Vagina (tissue), 2 donors: ENCODE results near the gene PHF11. TPM values are rescaled to one million over a fixed set of nuclear protein-coding genes. Genes with fewer than 3 reads are reported as not detected.

Experiments used
- DNase-seq, 2 donors: peaks; one replicate each; pipeline ENCODE4 v3.0.0-alpha.2; 2017; ENCODE audit errors: extremely low spot score in 2 of 2
- H3K27ac ChIP-seq: fragments of 200-600 bp; sonication (generic); one replicate; pipeline ENCODE4 v1.5.1; 2019
- H3K27me3 ChIP-seq: fragments of 200-600 bp; sonication (generic); one replicate; pipeline ENCODE4 v1.5.1; 2019
- H3K36me3 ChIP-seq, 2 donors: fragments of 200-600 bp; sonication (generic); one replicate each; pipeline ENCODE4 v1.5.1; 2017 to 2019
- H3K4me1 ChIP-seq: fragments of 200-600 bp; sonication (generic); one replicate; pipeline ENCODE4 v1.5.1; 2019
- H3K4me3 ChIP-seq, 2 donors: fragments of 200-600 bp; sonication (generic); 1 replicate in 1 of 2; 2 replicates in 1 of 2; pipeline ENCODE4 v1.5.1; 2016 to 2019
- H3K9me3 ChIP-seq: fragments of 200-600 bp; sonication (generic); one replicate; pipeline ENCODE4 v1.5.1; 2019
- CTCF ChIP-seq, 3 experiments: fragments of 450-650 bp in 2 of 3; fragments of 200-600 bp in 1 of 3; sonication (generic) in 1 of 3; IDR thresholded peaks; one replicate each; pipeline ENCODE4 v1.5.1; 2017 to 2019; ENCODE audit warnings: antibody characterized with exemption in 3 of 3, mild to moderate bottlenecking in 2 of 3, moderate library complexity in 2 of 3
- POLR2A ChIP-seq, 2 donors: fragments of 450-650 bp; IDR thresholded peaks; one replicate each; pipeline ENCODE4 v1.6.1; 2017; ENCODE audit warnings: antibody characterized with exemption in 2 of 2, mild to moderate bottlenecking in 2 of 2, moderate library complexity in 2 of 2
- POLR2AphosphoS5 ChIP-seq, 2 donors: sonication (generic); formaldehyde crosslinking; IDR thresholded peaks; one replicate each; pipeline ENCODE4 v1.9.0; 2017; ENCODE audit warnings: antibody characterized with exemption in 2 of 2, mild to moderate bottlenecking in 2 of 2, low read depth in 1 of 2; ENCODE audit not compliant: insufficient read depth in 1 of 2
- intact Hi-C: fragments of 100-400 bp; cut with DNase I; formaldehyde crosslinking; loops from one replicate; pipeline ENCODE4 v1.15.1; 2023
- total RNA-seq: library from RNA; depleted of rRNA; stranded (reverse); fragments of >200 nt; gene quantifications from one replicate; pipeline ENCODE4 v1.2.3, GENCODE V29; 2016

Gene PHF11
- total RNA-seq, 1 donor from 2014 or later = 44.9 TPM

DNA sequence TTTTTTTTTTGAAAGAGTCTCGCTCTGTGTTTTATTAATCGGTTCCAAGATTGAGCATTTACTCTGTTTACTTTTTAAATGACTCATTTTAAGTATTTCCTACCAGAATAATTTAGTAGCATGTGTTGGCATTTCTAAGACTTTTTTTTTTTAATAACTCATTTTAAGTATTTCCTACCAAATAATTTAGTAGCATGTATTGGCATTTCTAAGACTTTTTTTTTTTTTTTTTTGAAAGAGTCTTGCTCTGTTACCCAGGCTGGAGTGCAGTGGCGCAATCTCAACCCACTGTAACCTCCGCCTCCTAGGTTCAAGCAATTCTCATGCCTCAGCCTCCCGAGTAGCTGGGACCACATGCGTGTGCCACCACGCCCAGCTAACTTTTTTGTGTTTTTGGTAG, 38.5 kb upstream of the PHF11 start:
- TF ChIP-seq POLR2AphosphoS5 (IDR thresholded peaks at IDR 0.05; ENCODE audit: insufficient read depth in 1 of 2, low read depth in 1 of 2) (no peak), POLR2A (IDR thresholded peaks at IDR 0.05) (no peak), CTCF (IDR thresholded peaks at IDR 0.05) (no peak)
- Histone ChIP-seq H3K4me1 (no peaks in the 10 kb centered on the region), H3K27me3 (no peaks in the 10 kb centered on the region), H3K36me3 (peaks cover 0 to 13% of the 10 kb centered on the region in 2 donors), H3K9me3 (no peaks in the 10 kb centered on the region), H3K4me3 (no peak overlapping the region), H3K27ac (no peak overlapping the region)
- DNase-seq = no peak
- intact Hi-C loops = no loop called here

DNA sequence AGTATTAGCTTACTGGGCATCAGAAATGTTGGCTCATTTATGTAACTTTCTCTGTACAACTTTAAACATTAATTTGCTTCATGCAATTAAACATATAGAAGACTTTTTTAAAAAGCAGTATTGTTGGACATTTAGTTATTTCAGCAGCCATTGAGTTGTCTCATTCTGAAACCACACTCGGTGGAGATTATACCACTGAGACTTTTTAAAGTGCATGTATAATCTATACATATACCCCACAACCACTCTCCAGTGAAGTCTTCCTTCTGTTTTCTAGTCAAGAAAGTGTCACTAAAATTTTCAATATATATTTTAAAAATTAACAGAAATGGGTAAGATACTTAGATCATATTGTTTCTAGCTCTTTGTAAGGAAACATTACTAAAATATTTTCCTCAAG, 36.2 kb upstream of the PHF11 start:
- Histone ChIP-seq H3K9me3 (no peaks in the 10 kb centered on the region), H3K27ac (no peak overlapping the region), H3K4me3 (no peak overlapping the region), H3K4me1 (no peaks in the 10 kb centered on the region), H3K27me3 (no peaks in the 10 kb centered on the region), H3K36me3 (peaks cover 0 to 36% of the 10 kb centered on the region in 2 donors)
- intact Hi-C loops = no loop called here
- no peak for TF ChIP-seq POLR2AphosphoS5 (IDR thresholded peaks at IDR 0.05; ENCODE audit: insufficient read depth in 1 of 2, low read depth in 1 of 2)
- no peak for TF ChIP-seq POLR2A (IDR thresholded peaks at IDR 0.05)
- TF ChIP-seq CTCF (IDR thresholded peaks at IDR 0.05) = no peak
- no peak for DNase-seq

DNA sequence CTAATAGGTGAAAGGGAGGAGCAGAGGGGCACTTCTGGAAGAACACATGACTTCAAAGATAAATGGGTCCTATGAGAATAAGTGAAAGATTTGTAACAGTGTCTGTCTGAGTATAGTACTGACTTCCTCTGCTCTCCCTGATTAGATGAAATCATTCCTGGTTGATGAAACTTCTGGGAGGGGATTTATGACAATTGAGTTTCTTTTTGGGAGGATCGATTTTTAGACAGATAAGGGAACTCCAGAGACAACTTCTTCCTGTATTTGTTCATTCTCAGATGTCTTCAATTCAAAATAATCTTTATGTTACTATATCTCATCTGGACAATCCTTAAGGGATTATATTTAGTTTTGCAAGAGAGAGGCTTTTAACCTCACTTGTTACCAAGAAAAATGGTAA, 31.7 kb upstream of the PHF11 start:
- H3K9me3 ChIP-seq = no peaks in the 10 kb centered on the region
- no peaks in the 10 kb centered on the region for H3K4me1 ChIP-seq
- no peak for TF ChIP-seq CTCF (IDR thresholded peaks at IDR 0.05)
- no peak for TF ChIP-seq POLR2A (IDR thresholded peaks at IDR 0.05)
- no peak for TF ChIP-seq POLR2AphosphoS5 (IDR thresholded peaks at IDR 0.05; ENCODE audit: insufficient read depth in 1 of 2, low read depth in 1 of 2)
- intact Hi-C loops = no loop called here
- no peak overlapping the region for H3K27ac ChIP-seq
- no peaks in the 10 kb centered on the region for H3K27me3 ChIP-seq
- peaks cover 0 to 42% of the 10 kb centered on the region in 2 donors for H3K36me3 ChIP-seq
- no peak for DNase-seq
- no peak overlapping the region for H3K4me3 ChIP-seq

DNA sequence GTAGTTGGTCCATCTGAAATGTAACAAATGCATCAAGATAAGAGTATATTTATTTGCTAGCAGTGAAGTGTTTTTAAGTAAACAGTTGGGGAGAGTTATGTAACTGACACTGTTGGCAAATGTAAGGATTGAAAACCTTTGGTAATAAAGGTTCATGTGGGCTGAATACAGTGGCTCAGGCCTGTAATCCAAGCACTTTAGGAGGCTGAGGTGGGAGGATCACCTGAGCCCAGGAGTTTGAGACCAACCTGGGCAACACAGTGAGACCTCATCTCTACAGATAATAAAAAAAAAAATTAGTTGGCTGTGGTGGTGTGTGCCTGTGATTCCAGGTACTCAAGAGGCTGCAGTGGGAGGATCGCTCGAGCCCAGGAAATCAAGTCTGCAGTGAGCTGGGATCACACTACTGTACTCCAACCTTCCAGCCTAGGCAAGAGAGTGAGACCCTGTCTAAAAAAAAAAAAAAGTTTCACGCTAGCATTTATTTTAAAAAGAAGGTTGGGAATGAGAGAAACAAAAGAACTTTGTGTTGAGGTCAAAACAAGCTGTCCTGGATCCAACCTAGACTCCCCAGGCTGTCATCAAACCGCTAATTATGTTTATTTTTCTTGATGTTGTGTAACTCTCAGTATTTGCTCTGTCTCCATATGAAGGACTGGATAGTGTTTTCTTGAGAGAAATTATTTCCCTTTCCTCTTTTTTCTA, 31.0 kb upstream of the PHF11 start:
- Histone ChIP-seq H3K27ac (no peak overlapping the region), H3K4me3 (no peak overlapping the region), H3K27me3 (no peaks in the 10 kb centered on the region), H3K9me3 (no peaks in the 10 kb centered on the region), H3K4me1 (no peaks in the 10 kb centered on the region), H3K36me3 (peaks cover 0 to 42% of the 10 kb centered on the region in 2 donors)
- no peak for DNase-seq
- intact Hi-C loops = no loop called here
- TF ChIP-seq CTCF (IDR thresholded peaks at IDR 0.05) = no peak
- no peak for TF ChIP-seq POLR2A (IDR thresholded peaks at IDR 0.05)
- no peak for TF ChIP-seq POLR2AphosphoS5 (IDR thresholded peaks at IDR 0.05; ENCODE audit: insufficient read depth in 1 of 2, low read depth in 1 of 2)

- Histone ChIP-seq H3K4me1 (no peaks in the 10 kb centered on the region), H3K36me3 (peaks cover 0 to 49% of the 10 kb centered on the region in 2 donors), H3K27ac (no peak overlapping the region), H3K9me3 (no peaks in the 10 kb centered on the region), H3K27me3 (no peaks in the 10 kb centered on the region), H3K4me3 (no peak overlapping the region)
- intact Hi-C loops = no loop called here
- TF ChIP-seq CTCF (IDR thresholded peaks at IDR 0.05) = no peak
- TF ChIP-seq POLR2AphosphoS5 (IDR thresholded peaks at IDR 0.05; ENCODE audit: insufficient read depth in 1 of 2, low read depth in 1 of 2) = no peak
- TF ChIP-seq POLR2A (IDR thresholded peaks at IDR 0.05) = no peak
- no peak for DNase-seq
Observed at GRCh38 chr13:49466292-49466838, 29.4 kb upstream of the PHF11 start.
